ENCODE data around the gene SHB.

GRCh38 chr9:38075272-38075671 is 6.2 kb upstream of the SHB start:
- TF ChIP-seq POLR2A (IDR thresholded peaks at IDR 0.05) (no peak), CTCF (IDR thresholded peaks at IDR 0.05) (no peak)

Data from thyroid gland (tissue), 4 donors.